ENCODE measurements around the gene TEX54. TPM values are rescaled to one million over a fixed set of nuclear protein-coding genes. Genes with fewer than 3 reads are reported as not detected.

TEX54 gene
- total RNA-seq, 4 donors from 2014 or later = not detected

DNA sequence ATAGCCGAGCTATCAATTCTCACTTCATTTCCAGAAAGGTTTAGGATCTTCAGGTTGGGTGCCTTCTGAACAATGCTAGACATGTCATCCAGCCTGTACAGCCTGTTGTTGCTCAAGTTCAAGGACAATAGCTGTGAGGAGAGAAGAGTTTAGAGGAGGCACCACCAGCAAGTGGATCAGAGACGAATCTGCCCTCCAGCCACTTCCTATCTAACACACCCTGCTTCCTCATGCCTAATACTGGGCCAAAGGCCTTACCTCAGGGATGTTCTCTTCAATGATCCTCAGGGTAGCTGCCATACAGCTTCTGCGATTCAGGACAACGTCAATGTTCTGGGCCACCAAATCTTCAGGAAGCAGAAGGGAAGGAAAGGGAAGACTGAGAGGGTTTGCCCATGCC, 31.6 kb downstream of the TEX54 start:
- TF ChIP-seq POLR2AphosphoS5 (IDR thresholded peaks at IDR 0.05) = no peak
- no peak for TF ChIP-seq POLR2A (IDR thresholded peaks at IDR 0.05)
- TF ChIP-seq, protein P1, sequence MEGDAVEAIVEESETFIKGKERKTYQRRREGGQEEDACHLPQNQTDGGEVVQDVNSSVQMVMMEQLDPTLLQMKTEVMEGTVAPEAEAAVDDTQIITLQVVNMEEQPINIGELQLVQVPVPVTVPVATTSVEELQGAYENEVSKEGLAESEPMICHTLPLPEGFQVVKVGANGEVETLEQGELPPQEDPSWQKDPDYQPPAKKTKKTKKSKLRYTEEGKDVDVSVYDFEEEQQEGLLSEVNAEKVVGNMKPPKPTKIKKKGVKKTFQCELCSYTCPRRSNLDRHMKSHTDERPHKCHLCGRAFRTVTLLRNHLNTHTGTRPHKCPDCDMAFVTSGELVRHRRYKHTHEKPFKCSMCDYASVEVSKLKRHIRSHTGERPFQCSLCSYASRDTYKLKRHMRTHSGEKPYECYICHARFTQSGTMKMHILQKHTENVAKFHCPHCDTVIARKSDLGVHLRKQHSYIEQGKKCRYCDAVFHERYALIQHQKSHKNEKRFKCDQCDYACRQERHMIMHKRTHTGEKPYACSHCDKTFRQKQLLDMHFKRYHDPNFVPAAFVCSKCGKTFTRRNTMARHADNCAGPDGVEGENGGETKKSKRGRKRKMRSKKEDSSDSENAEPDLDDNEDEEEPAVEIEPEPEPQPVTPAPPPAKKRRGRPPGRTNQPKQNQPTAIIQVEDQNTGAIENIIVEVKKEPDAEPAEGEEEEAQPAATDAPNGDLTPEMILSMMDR (IDR thresholded peaks at IDR 0.05) = no peak
- no peak for TF ChIP-seq EP300 (IDR thresholded peaks at IDR 0.05; ENCODE audit: low read depth)
- Histone ChIP-seq H3K4me1 (peaks cover 7 to 16% (median 15%) of the 10 kb centered on the region in 4 donors), H3K27ac (no peak overlapping the region), H3K36me3 (peaks cover 0 to 70% (median 36%) of the 10 kb centered on the region in 4 donors), H3K27me3 (no peaks in the 10 kb centered on the region), H3K4me3 (no peak overlapping the region), H3K9me3 (no peaks in the 10 kb centered on the region)
- intact Hi-C loops (cut with DNase I; ENCODE audit: low total_unique reads) = no loop called here
- 86% methylated on average over 4 of the region's 4 CpGs; no CpG with 5 or more reads in 1 of the 2 donors for WGBS, 2 donors (ENCODE audit: low coverage in 1 of 2)
- no peak for DNase-seq
- in situ Hi-C loops (cut with MboI; ENCODE audit: low pct_ligation_motif_present in 1 of 4, low pct_unique_long_range_greater_than_20kb in 1 of 4, low sequenced_read_pairs in 3 of 4) = no loop called here

DNA sequence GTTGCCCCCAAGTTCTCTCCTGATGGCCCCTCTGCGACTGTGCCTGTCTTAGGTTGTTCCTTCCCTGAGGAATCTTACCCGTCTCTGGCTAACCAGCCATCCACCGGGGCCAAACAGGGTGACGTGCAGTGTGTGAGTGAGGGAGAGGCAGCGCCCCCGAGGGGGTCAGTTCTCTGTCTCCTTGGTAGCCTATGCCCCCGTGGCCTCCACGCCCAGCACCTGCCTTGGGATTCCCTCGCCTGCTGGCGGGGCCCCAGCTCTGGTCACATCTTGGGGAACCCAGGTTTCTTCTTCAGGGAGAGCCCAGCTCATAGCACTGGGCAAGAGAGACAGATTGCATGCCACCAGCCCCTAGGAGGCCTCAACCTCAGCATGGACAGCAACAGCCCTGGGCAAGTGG, 33.2 kb downstream of the TEX54 start:
- H3K4me3 ChIP-seq = no peak overlapping the region
- no peak overlapping the region for H3K27ac ChIP-seq
- TF ChIP-seq POLR2A (IDR thresholded peaks at IDR 0.05) = no peak
- TF ChIP-seq, protein P1 (IDR thresholded peaks at IDR 0.05) = no peak
- TF ChIP-seq POLR2AphosphoS5 (IDR thresholded peaks at IDR 0.05) = no peak
- no peak for TF ChIP-seq EP300 (IDR thresholded peaks at IDR 0.05; ENCODE audit: low read depth)
- no peaks in the 10 kb centered on the region for H3K27me3 ChIP-seq
- intact Hi-C loops (cut with DNase I; ENCODE audit: low total_unique reads) (no loop called here), in situ Hi-C loops (cut with MboI; ENCODE audit: low pct_ligation_motif_present in 1 of 4, low pct_unique_long_range_greater_than_20kb in 1 of 4, low sequenced_read_pairs in 3 of 4) (no loop called here)
- DNase-seq = no peak
- H3K36me3 ChIP-seq = peaks cover 0 to 86% (median 44%) of the 10 kb centered on the region in 4 donors
- WGBS, 2 donors (ENCODE audit: low coverage in 1 of 2) = 93% methylated on average over 10 of the region's 10 CpGs; no CpG with 5 or more reads in 1 of the 2 donors
- H3K4me1 ChIP-seq = peaks cover 7 to 11% (median 10%) of the 10 kb centered on the region in 4 donors
- no peaks in the 10 kb centered on the region for H3K9me3 ChIP-seq

DNA sequence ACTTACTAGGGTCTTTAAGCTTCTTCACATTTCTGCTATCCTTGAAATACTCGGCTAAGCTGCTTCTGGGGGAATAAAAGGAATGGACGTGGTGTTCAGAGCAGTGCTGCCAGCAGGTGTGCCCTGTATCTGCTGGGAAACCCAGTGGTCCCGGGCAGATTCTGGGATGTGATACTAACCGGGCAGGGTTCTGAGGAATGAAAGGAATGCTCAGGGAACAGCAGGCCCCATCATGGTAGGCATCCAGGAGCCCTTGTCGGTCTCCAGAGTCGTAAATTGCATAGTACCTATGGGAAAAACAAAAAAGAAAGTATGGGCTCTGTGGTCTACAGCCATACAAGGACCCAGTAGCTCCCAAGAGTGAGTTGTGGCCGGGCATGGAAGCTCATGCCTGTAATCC, 36.4 kb downstream of the TEX54 start:
- 84 to 89% methylated on average over 7 of the region's 7 CpGs for WGBS, 2 donors (ENCODE audit: low coverage in 1 of 2)
- intact Hi-C loops (cut with DNase I; ENCODE audit: low total_unique reads) = no loop called here
- Histone ChIP-seq H3K27ac (no peak overlapping the region), H3K4me3 (no peak overlapping the region), H3K4me1 (peaks cover 8% of the 10 kb centered on the region in 4 donors), H3K36me3 (peaks cover 0 to 78% (median 40%) of the 10 kb centered on the region in 4 donors), H3K9me3 (no peaks in the 10 kb centered on the region), H3K27me3 (no peaks in the 10 kb centered on the region)
- TF ChIP-seq POLR2AphosphoS5 (IDR thresholded peaks at IDR 0.05) (no peak), EP300 (IDR thresholded peaks at IDR 0.05; ENCODE audit: low read depth) (no peak), POLR2A (IDR thresholded peaks at IDR 0.05) (no peak)
- TF ChIP-seq, protein P1 (IDR thresholded peaks at IDR 0.05) = no peak
- in situ Hi-C loops (cut with MboI; ENCODE audit: low pct_ligation_motif_present in 1 of 4, low pct_unique_long_range_greater_than_20kb in 1 of 4, low sequenced_read_pairs in 3 of 4) = no loop called here
- no peak for DNase-seq

DNA sequence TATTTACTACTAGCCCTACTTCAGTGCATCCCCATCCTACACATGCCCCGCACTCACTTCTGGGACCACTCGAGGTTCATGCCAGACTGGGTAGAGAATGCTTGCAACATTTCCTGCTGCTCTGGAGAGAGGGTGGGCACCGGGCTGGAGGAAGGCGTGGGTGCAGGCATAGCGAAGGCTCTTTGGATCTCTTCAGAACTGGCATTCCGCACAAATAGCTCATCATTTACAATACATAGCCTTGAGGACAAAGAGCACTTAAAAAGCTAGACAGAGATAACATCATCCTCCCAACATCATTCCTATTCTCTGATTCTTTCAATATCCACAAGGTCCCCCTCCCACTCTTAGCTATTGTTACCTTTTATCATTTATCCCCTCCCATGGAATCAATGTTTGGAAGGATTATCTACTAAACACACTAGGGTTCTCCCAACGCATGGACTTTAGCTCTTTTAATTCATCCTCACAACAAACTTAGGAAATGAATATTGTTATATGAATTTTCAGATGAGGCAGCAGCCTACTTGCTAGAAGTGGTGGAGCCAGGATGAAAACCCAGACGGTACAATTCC, 38.4 kb downstream of the TEX54 start:
- no peak for DNase-seq
- peaks cover 15 to 27% (median 21%) of the 10 kb centered on the region in 4 donors for H3K4me1 ChIP-seq
- no peak overlapping the region for H3K4me3 ChIP-seq
- TF ChIP-seq EP300 (IDR thresholded peaks at IDR 0.05; ENCODE audit: low read depth) (no peak), POLR2AphosphoS5 (IDR thresholded peaks at IDR 0.05) (no peak), POLR2A (IDR thresholded peaks at IDR 0.05) (no peak)
- TF ChIP-seq, protein P1 (IDR thresholded peaks at IDR 0.05) = no peak
- intact Hi-C loops (cut with DNase I; ENCODE audit: low total_unique reads) (no loop called here), in situ Hi-C loops (cut with MboI; ENCODE audit: low pct_ligation_motif_present in 1 of 4, low pct_unique_long_range_greater_than_20kb in 1 of 4, low sequenced_read_pairs in 3 of 4) (no loop called here)
- H3K27ac ChIP-seq = no peak overlapping the region
- no peaks in the 10 kb centered on the region for H3K9me3 ChIP-seq
- peaks cover 0 to 67% (median 30%) of the 10 kb centered on the region in 4 donors for H3K36me3 ChIP-seq
- WGBS, 2 donors (ENCODE audit: low coverage in 1 of 2) = 93 to 97% methylated on average over 5 to 8 of the region's 8 CpGs
- H3K27me3 ChIP-seq = no peaks in the 10 kb centered on the region
